H9 (cell line): Measurements from ENCODE around the gene CHCHD6. TPM values are rescaled to one million over a fixed set of nuclear protein-coding genes. Genes with fewer than 3 reads are reported as not detected.

Experiments used
- DNase-seq: peaks from one replicate; pipeline ENCODE4 v3.0.0-alpha.2; 2017
- H2AFZ ChIP-seq: one replicate; pipeline ENCODE4 v1.6.1; 2013; ENCODE audit warnings: mild to moderate bottlenecking, low read length, control low read depth, moderate library complexity
- H2AK5ac ChIP-seq: 2 replicates; pipeline ENCODE4 v1.6.1; 2013; ENCODE audit warnings: low read length, control low read depth, mixed read lengths; ENCODE audit not compliant: insufficient read length
- H2BK120ac ChIP-seq: one replicate; pipeline ENCODE4 v1.6.1; 2013; ENCODE audit warnings: low read depth, mild to moderate bottlenecking, low read length, control low read depth, inconsistent platforms; ENCODE audit not compliant: poor library complexity, severe bottlenecking
- H2BK12ac ChIP-seq: 2 replicates; pipeline ENCODE4 v1.6.1; 2013; ENCODE audit warnings: low read length, control low read depth, mixed read lengths, low read depth; ENCODE audit not compliant: insufficient read length
- H2BK15ac ChIP-seq: 2 replicates; pipeline ENCODE4 v1.6.1; 2013; ENCODE audit warnings: low read depth, low read length, control low read depth
- H2BK20ac ChIP-seq: one replicate; pipeline ENCODE4 v1.6.1; 2013; ENCODE audit warnings: low read depth, mild to moderate bottlenecking, low read length, control low read depth, inconsistent platforms; ENCODE audit not compliant: poor library complexity, severe bottlenecking
- H2BK5ac ChIP-seq: 2 replicates; pipeline ENCODE4 v1.6.1; 2013; ENCODE audit warnings: low read length, control low read depth, mixed read lengths; ENCODE audit not compliant: insufficient read length
- H3K14ac ChIP-seq: 2 replicates; pipeline ENCODE4 v1.6.1; 2013; ENCODE audit warnings: low read length, control low read depth; ENCODE audit not compliant: insufficient read depth
- H3K18ac ChIP-seq: 2 replicates; pipeline ENCODE4 v1.6.1; 2013; ENCODE audit warnings: low read depth, mild to moderate bottlenecking, mixed read lengths, low read length, control low read depth; ENCODE audit not compliant: insufficient read length
- H3K23ac ChIP-seq: 2 replicates; pipeline ENCODE4 v1.6.1; 2013; ENCODE audit warnings: low read length, control low read depth, mixed read lengths, low read depth; ENCODE audit not compliant: insufficient read length
- H3K23me2 ChIP-seq: 2 replicates; pipeline ENCODE4 v1.6.1; 2013; ENCODE audit warnings: low read depth, mild to moderate bottlenecking, mixed read lengths, low read length, control low read depth; ENCODE audit not compliant: insufficient read length, poor library complexity, severe bottlenecking
- H3K27ac ChIP-seq: 2 replicates; pipeline ENCODE4 v1.5.1; 2013; ENCODE audit warnings: low read length, control low read depth, mixed read lengths, low read depth; ENCODE audit not compliant: insufficient read length
- H3K27me3 ChIP-seq: 2 replicates; pipeline ENCODE4 v1.6.1; 2013; ENCODE audit warnings: low read length, control low read depth, inconsistent platforms; ENCODE audit not compliant: insufficient read depth
- H3K4ac ChIP-seq: 2 replicates; pipeline ENCODE4 v1.6.1; 2013; ENCODE audit warnings: low read depth, mild to moderate bottlenecking, control low read depth, inconsistent platforms, low read length, moderate library complexity
- H3K4me1 ChIP-seq: 2 replicates; pipeline ENCODE4 v1.6.1; 2013; ENCODE audit warnings: low read length, control low read depth, inconsistent platforms; ENCODE audit not compliant: insufficient read depth
- H3K4me2 ChIP-seq: 2 replicates; pipeline ENCODE4 v1.6.1; 2013; ENCODE audit warnings: low read length, control low read depth, mixed read lengths; ENCODE audit not compliant: insufficient read length, insufficient read depth
- H3K56ac ChIP-seq: 2 replicates; pipeline ENCODE4 v1.6.1; 2013; ENCODE audit warnings: low read depth, mild to moderate bottlenecking, mixed read lengths, low read length, control low read depth; ENCODE audit not compliant: insufficient read length
- H3K79me1 ChIP-seq: 2 replicates; pipeline ENCODE4 v1.6.1; 2013; ENCODE audit warnings: low read depth, mild to moderate bottlenecking, moderate library complexity, low read length, control low read depth, inconsistent platforms; ENCODE audit not compliant: insufficient read depth, poor library complexity, severe bottlenecking
- H3K79me2 ChIP-seq: 2 replicates; pipeline ENCODE4 v1.6.1; 2013; ENCODE audit warnings: low read length, control low read depth, inconsistent platforms; ENCODE audit not compliant: insufficient read depth
- H3K9ac ChIP-seq: 2 replicates; pipeline ENCODE4 v1.6.1; 2013; ENCODE audit warnings: low read length, control low read depth, mixed read lengths; ENCODE audit not compliant: insufficient read length; ENCODE audit errors: extremely low read depth
- H3K9me3 ChIP-seq: one replicate; pipeline ENCODE4 v1.6.1; 2013; ENCODE audit warnings: low read depth, low read length, inconsistent platforms; ENCODE audit not compliant: control insufficient read depth
- H3T11ph ChIP-seq: one replicate; pipeline ENCODE4 v1.6.1; 2013; ENCODE audit warnings: mild to moderate bottlenecking, low read length, control low read depth, inconsistent platforms
- H4K20me1 ChIP-seq: one replicate; pipeline ENCODE4 v1.6.1; 2013; ENCODE audit not compliant: control insufficient read depth, insufficient read length, insufficient read depth
- H4K5ac ChIP-seq: 2 replicates; pipeline ENCODE4 v1.6.1; 2013; ENCODE audit warnings: low read depth, mild to moderate bottlenecking, mixed read lengths, low read length, control low read depth; ENCODE audit not compliant: insufficient read length
- H4K8ac ChIP-seq: replicated peaks from 2 replicates; pipeline ENCODE4 v1.6.1; 2013; ENCODE audit warnings: low read length, control low read depth, mixed read lengths, low read depth; ENCODE audit not compliant: insufficient read length
- H4K91ac ChIP-seq: 2 replicates; pipeline ENCODE4 v1.6.1; 2013; ENCODE audit warnings: low read depth, mild to moderate bottlenecking, moderate library complexity, mixed read lengths, low read length, control low read depth; ENCODE audit not compliant: insufficient read length
- H3K27ac Mint-ChIP-seq, 3 experiments: 2 replicates in 2 of 3; 3 replicates in 1 of 3; pipeline ENCODE4 v1.8.0; 2020 to 2021; ENCODE audit warnings: mixed read lengths in 3 of 3, mild to moderate bottlenecking in 1 of 3, moderate library complexity in 1 of 3
- H3K27me3 Mint-ChIP-seq: 2 replicates; pipeline ENCODE4 v1.8.0; 2021; ENCODE audit warnings: low read depth, mild to moderate bottlenecking, moderate library complexity, mixed read lengths
- H3K36me3 Mint-ChIP-seq, 3 experiments: 2 replicates in 2 of 3; 3 replicates in 1 of 3; pipeline ENCODE4 v1.8.0; 2020 to 2021; ENCODE audit warnings: low read depth in 3 of 3, mixed read lengths in 3 of 3; ENCODE audit not compliant: insufficient read depth in 1 of 3
- H3K4me1 Mint-ChIP-seq, 2 experiments: 2 replicates each; pipeline ENCODE4 v1.8.0; 2020; ENCODE audit warnings: mixed read lengths in 2 of 2
- H3K4me3 Mint-ChIP-seq, 2 experiments: 2 replicates in 1 of 2; 3 replicates in 1 of 2; pipeline ENCODE4 v1.8.0; 2020 to 2021; ENCODE audit warnings: mild to moderate bottlenecking in 2 of 2, mixed read lengths in 2 of 2, moderate library complexity in 1 of 2
- H3K9me3 Mint-ChIP-seq, 2 experiments: 2 replicates in 1 of 2; 3 replicates in 1 of 2; pipeline ENCODE4 v1.8.0; 2020; ENCODE audit warnings: mild to moderate bottlenecking in 2 of 2, mixed read lengths in 2 of 2, moderate library complexity in 1 of 2
- WGBS: extraction: QIAGEN DNeasy Blood & Tissue Kit; methylation state at CpG from one replicate; pipeline ENCODE4 v1.1.7; 2013; ENCODE audit warnings: missing lambda C conversion rate, low lambda C conversion rate, mixed read lengths; ENCODE audit not compliant: insufficient read length; ENCODE audit errors: extremely low coverage; 5-methylcytosine and 5-hydroxymethylcytosine counted together
- total RNA-seq: library from RNA; stranded (reverse); gene quantifications from 2 replicates; pipeline ENCODE4 v1.2.1, GENCODE V29; 2021
- TF ChIP-seq, protein P1 (sequence below): fragments of 200-600 bp; sonication (generic); conservative IDR thresholded peaks from 3 replicates; pipeline ENCODE4 v1.8.0; 2021; ENCODE audit warnings: antibody characterized with exemption, mild to moderate bottlenecking

The CHCHD6 gene
- total RNA-seq, 1 experiment from 2014 or later: 34.2 TPM

DNA sequence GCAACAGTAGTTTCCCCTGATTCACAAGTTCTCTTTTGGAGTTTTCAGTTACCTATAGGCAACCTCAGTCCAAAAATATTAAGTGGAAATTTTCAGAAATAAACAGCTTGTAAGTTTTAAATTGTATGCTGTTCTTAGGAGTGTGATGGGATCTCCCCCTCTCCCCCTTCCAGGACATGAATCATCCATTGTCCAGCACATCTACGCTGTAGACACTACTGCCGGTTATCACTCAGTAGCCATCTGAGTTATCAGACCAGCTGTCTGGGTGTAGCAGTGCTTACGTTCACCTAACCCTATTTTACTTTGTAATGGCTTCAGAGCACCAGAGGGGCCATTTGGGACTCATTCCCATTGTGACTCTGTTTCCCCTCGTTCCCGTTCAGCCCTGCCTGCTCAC is 182.2 kb downstream of the CHCHD6 start:
- H3K27me3 ChIP-seq: no peaks in the 10 kb centered on the region
- H3K9ac ChIP-seq: no peak overlapping the region
- Mint-ChIP-seq H3K4me1 (peaks cover 3% of the 10 kb centered on the region in 2 experiments), H3K4me3 (no peak overlapping the region; a peak in 1 of 5 replicates), H3K9me3 (no peaks in the 10 kb centered on the region), H3K36me3 (peaks cover 0 to 8% (median 0%) of the 10 kb centered on the region in 3 experiments; a peak in 2 of 7 replicates), H3K27ac (no peak overlapping the region), H3K27me3 (no peaks in the 10 kb centered on the region)
- H3K23me2 ChIP-seq: no peaks in the 10 kb centered on the region
- H3T11ph ChIP-seq: no peak overlapping the region
- no peak for DNase-seq
- H2BK120ac ChIP-seq: no peak overlapping the region
- no peak overlapping the region for H2BK12ac ChIP-seq
- WGBS: no CpG with 5 or more reads among the region's 5 CpGs
- H3K56ac ChIP-seq: no peak overlapping the region
- no peaks in the 10 kb centered on the region for H3K79me1 ChIP-seq
- TF ChIP-seq, protein P1, sequence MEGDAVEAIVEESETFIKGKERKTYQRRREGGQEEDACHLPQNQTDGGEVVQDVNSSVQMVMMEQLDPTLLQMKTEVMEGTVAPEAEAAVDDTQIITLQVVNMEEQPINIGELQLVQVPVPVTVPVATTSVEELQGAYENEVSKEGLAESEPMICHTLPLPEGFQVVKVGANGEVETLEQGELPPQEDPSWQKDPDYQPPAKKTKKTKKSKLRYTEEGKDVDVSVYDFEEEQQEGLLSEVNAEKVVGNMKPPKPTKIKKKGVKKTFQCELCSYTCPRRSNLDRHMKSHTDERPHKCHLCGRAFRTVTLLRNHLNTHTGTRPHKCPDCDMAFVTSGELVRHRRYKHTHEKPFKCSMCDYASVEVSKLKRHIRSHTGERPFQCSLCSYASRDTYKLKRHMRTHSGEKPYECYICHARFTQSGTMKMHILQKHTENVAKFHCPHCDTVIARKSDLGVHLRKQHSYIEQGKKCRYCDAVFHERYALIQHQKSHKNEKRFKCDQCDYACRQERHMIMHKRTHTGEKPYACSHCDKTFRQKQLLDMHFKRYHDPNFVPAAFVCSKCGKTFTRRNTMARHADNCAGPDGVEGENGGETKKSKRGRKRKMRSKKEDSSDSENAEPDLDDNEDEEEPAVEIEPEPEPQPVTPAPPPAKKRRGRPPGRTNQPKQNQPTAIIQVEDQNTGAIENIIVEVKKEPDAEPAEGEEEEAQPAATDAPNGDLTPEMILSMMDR: no peak
- H3K14ac ChIP-seq: no peak overlapping the region
- no peak overlapping the region for H4K5ac ChIP-seq
- H2BK15ac ChIP-seq: no peak overlapping the region
- no peaks in the 10 kb centered on the region for H3K9me3 ChIP-seq
- no peak overlapping the region for H2BK20ac ChIP-seq
- no peak overlapping the region for H4K91ac ChIP-seq
- no peak overlapping the region for H3K4me2 ChIP-seq
- no peaks in the 10 kb centered on the region for H3K4me1 ChIP-seq
- no peak overlapping the region for H2BK5ac ChIP-seq
- H2AK5ac ChIP-seq: no peak overlapping the region
- no peak overlapping the region for H4K8ac ChIP-seq
- no peaks in the 10 kb centered on the region for H4K20me1 ChIP-seq
- no peak overlapping the region for H3K4ac ChIP-seq
- H3K79me2 ChIP-seq: no peaks in the 10 kb centered on the region
- H3K23ac ChIP-seq: no peak overlapping the region
- H3K18ac ChIP-seq: no peak overlapping the region
- no peak overlapping the region for H3K27ac ChIP-seq
- H2AFZ ChIP-seq: no peak overlapping the region
